ENCODE measurements around the gene SERPINB11. TPM values are rescaled to one million over a fixed set of nuclear protein-coding genes. Genes with fewer than 3 reads are reported as not detected.
"Not testable (repeated sequence)": the region's sequence is repeated elsewhere in the genome, so short reads cannot be mapped to it uniquely, and the experiment has no call there.

Gene SERPINB11
- total RNA-seq, 1 donor from 2014 or later = not detected

DNA sequence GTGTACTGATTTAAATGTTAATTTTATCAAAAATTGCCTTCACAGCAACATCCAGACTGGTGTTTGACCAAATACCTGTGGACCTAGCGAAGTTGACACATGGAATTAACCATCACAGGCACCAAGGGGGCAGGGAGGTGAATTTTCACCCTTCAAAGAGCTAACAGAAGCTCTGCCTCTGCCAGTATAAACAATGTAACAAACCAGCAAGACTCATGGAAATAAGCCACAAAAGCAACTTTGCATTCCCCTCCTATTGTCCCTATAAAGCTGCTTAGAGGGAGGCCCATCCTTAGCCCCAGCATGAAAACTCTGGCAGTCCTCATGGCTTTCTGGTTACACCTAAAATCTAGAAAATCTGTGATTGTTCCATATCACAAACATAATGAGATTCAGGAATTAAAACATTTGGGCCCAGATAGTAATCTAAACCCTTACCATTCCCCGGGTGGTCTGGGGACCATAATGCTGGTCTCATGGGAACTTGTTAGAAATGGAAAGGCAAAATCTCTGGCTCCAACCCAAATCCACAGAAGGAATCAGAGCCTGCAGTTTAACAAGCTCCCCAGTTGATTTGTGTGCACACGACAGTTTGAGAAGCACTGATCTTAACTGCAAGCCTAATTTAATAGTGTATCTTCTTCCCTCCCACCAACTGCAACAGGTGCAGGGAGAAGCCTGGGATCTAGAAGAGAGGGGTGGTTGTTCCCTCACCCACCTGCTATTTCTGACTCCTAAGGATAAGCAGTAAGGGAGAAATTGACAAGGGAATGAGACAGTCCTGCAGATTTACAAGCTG lies 23.1 kb downstream of the SERPINB11 start:
- DNase-seq (ENCODE audit: extremely low read depth, low read depth, low spot score) = no peak

DNA sequence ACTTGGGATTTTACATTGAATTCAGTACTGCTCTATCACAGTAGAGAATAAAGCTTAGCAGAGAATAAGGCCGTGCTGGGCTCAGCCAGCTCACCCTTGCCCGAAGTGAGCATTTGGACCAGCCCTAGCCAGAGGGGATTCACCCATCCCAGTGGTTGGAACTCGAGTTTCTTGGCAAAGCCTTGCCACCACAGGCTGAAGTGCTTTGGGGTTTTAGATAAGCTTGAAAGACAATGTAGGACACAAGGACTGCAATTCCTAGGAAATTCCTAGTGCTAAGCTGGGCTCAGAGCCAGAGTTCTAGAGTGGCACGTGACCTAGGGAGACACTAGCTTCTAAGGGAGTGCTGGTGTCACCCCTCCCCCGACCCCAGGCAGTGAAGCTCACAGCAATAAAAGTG lies 28.0 kb downstream of the SERPINB11 start:
- no peak for DNase-seq (ENCODE audit: extremely low read depth, low read depth, low spot score)

DNA sequence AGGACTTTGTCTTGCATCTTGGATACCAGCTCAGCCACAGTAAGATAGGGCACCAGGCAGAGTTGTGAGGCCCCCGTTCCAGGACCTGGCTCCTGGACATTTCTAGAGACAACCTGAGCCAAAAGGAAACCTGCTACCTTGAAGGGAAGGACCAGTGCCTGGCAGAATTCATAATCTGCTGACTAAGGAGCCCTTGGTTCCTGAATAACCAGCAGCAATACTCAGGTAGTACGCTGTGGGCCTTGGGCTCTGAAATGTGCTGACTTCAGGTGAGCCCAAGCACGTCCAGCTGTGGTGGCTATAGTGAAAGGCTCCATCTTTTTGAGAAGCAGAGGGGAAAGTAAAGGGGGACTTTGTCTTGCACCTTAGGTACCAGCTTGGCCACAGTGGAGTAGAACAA lies 28.5 kb downstream of the SERPINB11 start:
- no peak for DNase-seq (ENCODE audit: extremely low read depth, low read depth, low spot score)

GRCh38 chr18:63736876-63737275 lies 34.1 kb downstream of the SERPINB11 start:
- DNase-seq (ENCODE audit: extremely low read depth, low read depth, low spot score) = no peak

DNA sequence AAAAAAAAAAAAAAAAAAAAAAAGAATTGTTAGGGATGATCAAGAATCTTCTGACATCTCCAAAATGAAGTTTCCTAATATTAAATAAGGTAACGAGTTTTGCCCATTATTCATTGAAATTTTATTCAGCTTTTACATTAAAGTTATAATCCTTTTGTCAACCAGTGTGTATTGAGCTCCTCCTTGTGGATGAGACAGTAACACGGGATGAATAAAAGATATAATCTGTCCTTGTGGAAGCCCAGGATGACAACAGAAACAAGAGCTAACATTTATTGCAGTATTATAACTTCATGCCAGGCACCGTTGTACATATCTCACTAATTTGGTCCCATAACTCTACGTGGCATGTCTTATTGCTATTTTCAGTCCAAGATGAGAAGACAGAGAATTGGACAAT lies 39.0 kb downstream of the SERPINB11 start:
- no peak for DNase-seq (ENCODE audit: extremely low read depth, low read depth, low spot score)

DNA sequence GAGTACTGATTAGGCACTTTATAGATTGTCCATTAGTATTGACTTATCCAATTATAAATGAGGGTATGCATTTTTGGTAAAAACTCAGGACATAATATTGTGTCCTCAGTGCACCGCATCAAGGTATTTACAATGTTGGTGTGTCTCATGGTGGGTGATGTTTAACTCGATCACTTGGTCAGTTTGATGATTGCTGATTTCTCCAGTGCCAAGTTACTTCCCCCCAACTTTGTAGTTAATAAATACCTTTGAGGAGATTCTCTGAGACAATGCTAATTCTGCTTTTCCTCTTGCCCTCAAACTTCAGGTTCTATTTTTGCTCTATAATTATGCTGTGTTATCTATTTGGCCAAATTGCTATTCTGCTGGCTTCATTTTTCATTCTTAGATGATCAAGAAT lies 44.2 kb downstream of the SERPINB11 start:
- no peak for DNase-seq (ENCODE audit: extremely low read depth, low read depth, low spot score)

GRCh38 chr18:63749489-63749888 lies 46.7 kb downstream of the SERPINB11 start:
- no peak for DNase-seq (ENCODE audit: extremely low read depth, low read depth, low spot score)

- DNase-seq (ENCODE audit: extremely low read depth, low read depth, low spot score) = no peak
These were observed 49.9 kb downstream of the SERPINB11 start for GRCh38 chr18:63752636-63753035.

DNA sequence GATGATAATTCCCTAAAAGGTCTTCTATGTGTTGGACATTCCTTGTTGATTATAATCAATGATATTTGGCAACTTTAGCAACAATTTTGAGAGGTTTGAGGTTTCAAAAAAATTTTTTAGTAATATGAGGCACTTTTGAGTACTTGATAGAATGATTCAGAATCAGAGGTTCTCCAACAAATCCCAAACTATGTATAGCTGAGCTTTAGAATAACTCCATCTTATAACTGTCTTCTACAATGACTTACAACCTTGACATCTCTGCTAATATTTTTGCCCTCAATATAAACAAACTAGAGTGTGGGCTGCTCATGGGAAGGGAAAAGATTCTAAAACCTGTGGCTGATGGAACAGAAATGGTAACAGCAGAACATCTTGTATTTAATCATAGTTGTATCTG lies 50.9 kb downstream of the SERPINB11 start:
- DNase-seq (ENCODE audit: extremely low read depth, low read depth, low spot score) = no peak

DNA sequence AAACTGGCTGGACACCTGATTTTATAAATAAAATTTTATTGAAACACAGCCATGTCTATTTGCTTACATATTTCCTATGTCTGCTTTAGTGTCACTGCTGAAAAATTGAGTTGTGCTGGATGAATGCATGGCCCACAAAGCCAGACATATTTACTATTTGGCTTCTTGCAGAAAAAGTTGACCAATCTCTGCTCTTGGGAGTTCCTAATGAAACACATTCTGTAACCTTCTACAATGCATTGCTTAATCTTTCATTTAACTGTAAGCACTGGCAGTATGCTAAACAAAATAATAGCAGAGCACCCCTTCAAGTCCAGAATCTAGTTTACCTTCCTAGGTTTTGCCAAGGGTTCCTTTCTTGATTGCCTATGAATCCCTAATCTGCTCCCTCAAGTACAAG lies 54.8 kb downstream of the SERPINB11 start:
- no peak for DNase-seq (ENCODE audit: extremely low read depth, low read depth, low spot score)

DNA sequence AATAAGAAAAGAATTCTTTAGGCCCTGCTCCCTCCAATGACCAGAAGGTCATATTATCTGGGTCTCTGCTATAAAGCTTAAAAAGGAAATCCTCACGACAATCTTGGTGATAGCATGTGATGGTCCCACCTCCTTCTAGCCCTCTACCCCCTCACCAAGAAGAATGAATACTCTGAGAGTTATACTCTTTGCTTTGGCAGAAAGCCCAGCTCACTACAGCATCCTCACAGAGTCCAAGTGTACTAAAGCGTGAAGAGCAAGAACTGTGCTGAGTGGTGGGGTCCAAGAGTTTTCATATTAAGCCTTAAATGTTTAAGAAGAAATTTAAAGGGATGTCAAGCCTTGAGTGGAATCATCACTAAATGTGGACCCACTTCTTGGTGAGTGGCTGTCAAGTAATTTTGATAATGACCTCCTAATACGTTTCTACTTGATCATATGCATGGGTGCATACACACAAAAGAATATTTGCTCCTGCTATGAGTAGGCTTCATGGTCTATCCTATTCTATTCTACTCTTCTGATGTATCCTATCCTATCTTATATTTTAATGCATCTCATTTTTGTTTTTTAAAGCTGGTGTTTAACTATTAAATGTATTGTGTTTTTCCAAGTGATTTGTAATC lies 56.0 kb downstream of the SERPINB11 start:
- no peak for DNase-seq (ENCODE audit: extremely low read depth, low read depth, low spot score)

DNA sequence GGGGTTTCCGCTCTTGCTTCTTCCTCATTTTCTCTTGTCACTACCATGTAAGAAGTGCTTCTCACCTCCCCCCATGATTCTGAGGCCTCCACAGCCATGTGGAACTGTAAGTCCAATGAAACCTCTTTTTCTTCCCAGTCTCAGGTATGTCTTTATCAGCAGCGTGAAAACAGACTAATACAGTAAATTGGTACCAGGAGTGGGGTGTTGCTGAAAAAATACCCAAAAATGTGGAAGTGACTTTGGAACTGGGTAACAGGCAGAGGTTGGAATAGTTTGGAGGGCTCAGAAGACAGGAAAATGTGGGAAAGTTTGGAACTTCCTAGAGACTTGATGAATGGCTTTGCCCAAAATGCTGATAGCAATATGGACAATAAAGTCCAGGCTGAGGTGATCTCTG lies 57.0 kb downstream of the SERPINB11 start:
- DNase-seq (ENCODE audit: extremely low read depth, low read depth, low spot score) = not testable (repeated sequence)

DNA sequence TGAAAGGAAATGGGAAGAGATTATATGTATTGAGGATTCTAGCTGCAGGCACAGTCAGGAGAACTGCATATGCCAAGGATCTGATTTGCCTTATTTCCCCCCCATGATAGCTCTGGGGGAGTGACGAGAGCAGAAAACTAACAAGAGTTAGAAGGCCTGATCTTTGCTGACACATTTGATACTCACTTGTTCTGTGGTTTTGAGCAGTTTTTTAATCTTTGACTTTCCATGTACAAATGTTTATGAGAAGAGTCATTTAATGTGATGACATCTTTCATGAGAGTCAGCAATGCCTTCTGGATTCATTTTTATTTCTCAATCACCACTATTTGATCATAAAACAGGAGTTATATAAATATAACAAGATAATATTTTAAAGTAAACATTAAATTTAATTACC lies 59.8 kb downstream of the SERPINB11 start:
- no peak for DNase-seq (ENCODE audit: extremely low read depth, low read depth, low spot score)

GRCh38 chr18:63763831-63764600 lies 61.3 kb downstream of the SERPINB11 start:
- DNase-seq (ENCODE audit: extremely low read depth, low read depth, low spot score) = no peak

DNA sequence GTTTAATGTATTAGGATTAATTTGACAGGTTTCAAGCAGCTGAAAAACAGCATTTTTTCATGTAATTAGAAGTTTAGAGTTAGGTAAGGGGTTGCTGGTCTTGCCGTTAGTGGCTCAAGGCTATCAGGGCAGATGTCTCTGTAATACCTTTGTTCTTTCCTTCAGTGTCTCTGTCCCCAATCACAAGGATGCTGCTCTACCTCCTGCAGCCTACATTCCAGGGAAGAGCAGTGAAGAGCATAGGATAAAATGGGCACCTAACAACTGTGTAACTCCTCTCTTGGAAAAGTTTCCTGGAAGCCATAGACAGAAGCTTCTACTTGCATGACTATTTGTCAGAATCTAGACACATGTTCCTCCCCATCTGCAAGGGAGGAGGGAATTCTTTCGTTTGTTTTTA lies 63.1 kb downstream of the SERPINB11 start:
- no peak for DNase-seq (ENCODE audit: extremely low read depth, low read depth, low spot score)

Other genes starting within 250 kb of the SERPINB11 start
- not detected in 2 replicates for gene SERPINB5, start 226.0 kb upstream of the SERPINB11 start, total RNA-seq
- gene SERPINB12, start 160.6 kb upstream of the SERPINB11 start, total RNA-seq = not detected in 2 replicates
- not detected in 2 replicates for gene SERPINB13, start 115.6 kb upstream of the SERPINB11 start, total RNA-seq
- gene SERPINB4, start 58.7 kb upstream of the SERPINB11 start, total RNA-seq = not detected in 2 replicates
- gene SERPINB3, start 41.1 kb upstream of the SERPINB11 start, total RNA-seq = not detected in 2 replicates
- 0.58 and 0.82 TPM in 2 replicates for gene SERPINB7, start 72.5 kb downstream of the SERPINB11 start, total RNA-seq
- 10.5 and 33.7 TPM in 2 replicates for gene SERPINB2, start 184.7 kb downstream of the SERPINB11 start, total RNA-seq
- not detected in 2 replicates for gene SERPINB10, start 205.0 kb downstream of the SERPINB11 start, total RNA-seq
- 0.41 TPM in 1 of 2 replicates, not detected in the other for gene HMSD, start 246.3 kb downstream of the SERPINB11 start, total RNA-seq

Measured in glomerular endothelial cell (primary cell).